Epithelial cell of proximal tubule (primary cell): ENCODE results near the gene HUWE1. TPM values are rescaled to one million over a fixed set of nuclear protein-coding genes. Genes with fewer than 3 reads are reported as not detected.
"Not testable (repeated sequence)": the region's sequence is repeated elsewhere in the genome, so short reads cannot be mapped to it uniquely, and the experiment has no call there.

Experiments used
- DNase-seq: peaks from one replicate; pipeline ENCODE4 v3.0.0-alpha.2; 2011; ENCODE audit warnings: low read depth
- H3K4me3 ChIP-seq: 2 replicates; pipeline ENCODE4 v1.5.1; 2011; ENCODE audit warnings: low read depth, mild to moderate bottlenecking, low read length
- total RNA-seq: library from RNA; depleted of rRNA; stranded (reverse); fragments of >200 nt; gene quantifications from 2 replicates; pipeline ENCODE4 v1.2.3, GENCODE V29; 2015
- TF ChIP-seq, protein P1 (sequence below): conservative IDR thresholded peaks from 2 replicates; pipeline ENCODE4 v1.5.1; 2012; ENCODE audit warnings: low read depth, mild to moderate bottlenecking, low read length

The HUWE1 gene
- total RNA-seq, 1 donor from 2014 or later: 67.2 TPM

DNA sequence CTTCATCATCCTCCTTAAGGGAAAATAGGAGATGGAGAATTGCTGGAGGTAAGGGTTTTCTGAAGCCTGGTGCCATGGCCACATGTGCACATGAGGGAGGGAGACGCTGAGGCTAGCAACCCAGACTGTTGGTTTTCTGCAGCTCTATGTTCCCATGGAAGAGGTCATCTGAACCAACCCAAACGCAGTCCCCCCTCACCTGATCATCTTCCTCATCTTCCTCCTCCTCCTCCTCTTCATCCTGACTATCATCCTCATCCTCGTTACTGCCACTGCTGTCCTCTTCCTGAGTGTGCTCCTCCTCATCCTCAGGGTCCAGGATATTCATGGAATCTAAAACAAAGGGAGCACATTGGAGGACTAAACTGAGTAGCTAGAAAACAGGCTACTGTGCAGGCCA lies 124.6 kb downstream of the HUWE1 start:
- TF ChIP-seq, protein P1, sequence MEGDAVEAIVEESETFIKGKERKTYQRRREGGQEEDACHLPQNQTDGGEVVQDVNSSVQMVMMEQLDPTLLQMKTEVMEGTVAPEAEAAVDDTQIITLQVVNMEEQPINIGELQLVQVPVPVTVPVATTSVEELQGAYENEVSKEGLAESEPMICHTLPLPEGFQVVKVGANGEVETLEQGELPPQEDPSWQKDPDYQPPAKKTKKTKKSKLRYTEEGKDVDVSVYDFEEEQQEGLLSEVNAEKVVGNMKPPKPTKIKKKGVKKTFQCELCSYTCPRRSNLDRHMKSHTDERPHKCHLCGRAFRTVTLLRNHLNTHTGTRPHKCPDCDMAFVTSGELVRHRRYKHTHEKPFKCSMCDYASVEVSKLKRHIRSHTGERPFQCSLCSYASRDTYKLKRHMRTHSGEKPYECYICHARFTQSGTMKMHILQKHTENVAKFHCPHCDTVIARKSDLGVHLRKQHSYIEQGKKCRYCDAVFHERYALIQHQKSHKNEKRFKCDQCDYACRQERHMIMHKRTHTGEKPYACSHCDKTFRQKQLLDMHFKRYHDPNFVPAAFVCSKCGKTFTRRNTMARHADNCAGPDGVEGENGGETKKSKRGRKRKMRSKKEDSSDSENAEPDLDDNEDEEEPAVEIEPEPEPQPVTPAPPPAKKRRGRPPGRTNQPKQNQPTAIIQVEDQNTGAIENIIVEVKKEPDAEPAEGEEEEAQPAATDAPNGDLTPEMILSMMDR: no peak
- no peak for DNase-seq
- H3K4me3 ChIP-seq: no peak overlapping the region

DNA sequence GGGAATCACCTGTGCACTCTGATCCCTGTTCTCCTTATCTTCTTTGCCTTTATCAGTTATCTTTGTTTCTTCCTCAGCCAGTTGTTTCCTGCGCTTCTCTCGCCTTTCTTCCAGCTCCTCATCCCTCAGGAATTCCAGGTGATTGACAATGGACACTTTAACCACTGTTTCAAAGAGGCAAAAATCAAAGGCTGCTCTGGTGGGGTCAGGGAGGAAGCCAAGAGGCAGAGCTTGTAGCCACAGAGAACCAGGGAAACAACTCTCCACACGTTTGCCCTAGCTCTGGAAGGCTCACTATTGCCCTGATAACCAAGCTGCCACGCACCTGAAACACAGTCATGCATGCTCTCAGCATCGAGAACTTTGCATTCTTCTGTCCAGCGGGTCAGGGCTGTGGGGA lies 127.9 kb downstream of the HUWE1 start:
- no peak for DNase-seq
- H3K4me3 ChIP-seq: no peak overlapping the region
- TF ChIP-seq, protein P1: no peak

DNA sequence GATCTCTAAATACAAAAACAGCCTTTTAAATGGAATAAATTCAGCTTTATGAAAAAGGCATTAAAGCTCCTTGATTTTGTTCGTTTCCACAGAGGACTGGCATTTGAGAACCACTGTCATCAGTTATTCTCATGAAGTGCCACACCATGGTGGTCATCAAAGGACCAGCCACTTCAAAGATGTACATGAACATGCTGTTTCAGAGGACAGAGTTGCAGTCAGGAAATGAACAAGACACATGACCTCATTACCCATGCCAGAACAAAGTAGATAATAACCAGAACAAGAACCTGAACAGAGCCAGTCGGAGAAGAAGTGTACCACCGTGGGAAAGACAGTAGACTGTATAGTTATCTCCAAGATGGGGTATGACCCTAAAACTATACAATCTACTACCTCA lies 129.7 kb downstream of the HUWE1 start:
- TF ChIP-seq, protein P1: no peak
- no peak for DNase-seq
- no peak overlapping the region for H3K4me3 ChIP-seq

DNA sequence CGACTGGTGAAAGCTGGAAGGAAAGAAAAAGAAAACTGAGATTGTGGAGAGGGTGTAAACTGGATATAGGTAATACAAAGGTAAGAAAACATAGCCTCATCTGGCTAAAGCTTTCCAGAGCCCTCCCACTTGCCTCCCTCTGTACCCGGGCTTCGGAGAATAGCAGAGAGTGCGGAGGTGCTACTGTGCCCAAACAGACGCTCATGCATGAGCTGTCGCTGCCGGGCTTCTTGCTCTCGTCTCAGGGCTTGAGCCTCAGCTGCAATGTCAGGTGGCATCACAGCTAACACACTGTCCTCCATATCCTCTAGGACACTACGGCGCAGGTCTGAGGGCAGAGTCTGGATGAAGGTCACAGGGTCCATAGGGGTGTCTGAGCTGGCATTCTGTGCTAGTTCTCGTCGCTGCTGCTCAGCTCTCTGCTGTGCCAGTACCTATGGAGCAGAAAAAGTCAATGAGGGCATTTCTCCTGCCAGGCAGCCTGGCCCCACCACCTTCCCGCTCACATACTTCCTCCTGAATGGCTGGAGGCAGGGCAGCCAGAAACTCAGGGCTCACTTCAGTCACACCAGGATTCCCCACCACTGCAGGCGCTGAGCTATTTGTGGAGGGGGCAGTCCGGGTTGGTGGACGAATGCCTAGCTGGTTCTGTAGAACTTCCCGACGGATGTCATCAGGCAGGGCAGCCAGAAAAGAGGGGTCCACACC lies 135.6 kb downstream of the HUWE1 start:
- H3K4me3 ChIP-seq: no peak overlapping the region
- DNase-seq: no peak
- TF ChIP-seq, protein P1: no peak

DNA sequence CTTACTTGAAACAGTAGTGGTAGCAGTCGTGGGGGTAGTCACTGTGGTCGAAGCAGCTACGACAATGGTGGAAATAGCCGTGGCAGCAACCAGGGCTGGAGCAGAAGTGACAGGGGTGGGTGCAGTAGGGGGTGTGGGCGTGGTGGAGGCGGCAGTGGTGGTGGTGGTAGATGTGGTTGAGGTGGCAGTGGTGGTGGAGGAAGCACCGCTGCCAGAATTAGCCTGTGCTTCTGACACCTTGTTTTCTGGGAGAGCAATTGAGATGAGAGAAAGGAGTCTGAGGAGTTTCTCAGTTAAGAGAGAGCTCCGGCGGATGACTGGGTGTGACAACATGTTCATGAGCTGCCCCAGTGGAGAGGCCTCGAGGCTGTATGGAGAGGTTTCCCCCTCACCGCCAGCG lies 138.9 kb downstream of the HUWE1 start:
- no peak overlapping the region for H3K4me3 ChIP-seq
- TF ChIP-seq, protein P1: no peak
- no peak for DNase-seq

DNA sequence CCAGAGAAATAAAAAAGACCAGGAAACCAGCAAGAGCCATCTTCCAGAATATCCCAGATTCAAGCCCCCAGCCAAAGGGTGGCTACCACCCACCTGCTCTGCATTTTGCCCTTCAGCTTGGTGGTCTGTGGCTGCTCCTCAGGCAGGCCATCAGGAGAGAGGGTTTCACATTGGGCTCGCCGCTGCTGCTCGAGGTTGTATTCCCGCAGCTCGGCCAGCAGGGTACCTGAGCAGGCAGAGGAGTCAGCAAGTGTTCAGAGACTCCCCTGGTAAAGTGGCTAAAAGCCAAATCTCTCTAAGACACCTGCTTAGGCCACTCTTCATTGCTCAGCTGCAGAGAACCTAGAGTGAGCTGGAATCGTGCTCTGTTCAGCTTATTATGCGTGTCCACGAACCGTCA lies 141.6 kb downstream of the HUWE1 start:
- DNase-seq: no peak
- H3K4me3 ChIP-seq: no peak overlapping the region
- TF ChIP-seq, protein P1: no peak

DNA sequence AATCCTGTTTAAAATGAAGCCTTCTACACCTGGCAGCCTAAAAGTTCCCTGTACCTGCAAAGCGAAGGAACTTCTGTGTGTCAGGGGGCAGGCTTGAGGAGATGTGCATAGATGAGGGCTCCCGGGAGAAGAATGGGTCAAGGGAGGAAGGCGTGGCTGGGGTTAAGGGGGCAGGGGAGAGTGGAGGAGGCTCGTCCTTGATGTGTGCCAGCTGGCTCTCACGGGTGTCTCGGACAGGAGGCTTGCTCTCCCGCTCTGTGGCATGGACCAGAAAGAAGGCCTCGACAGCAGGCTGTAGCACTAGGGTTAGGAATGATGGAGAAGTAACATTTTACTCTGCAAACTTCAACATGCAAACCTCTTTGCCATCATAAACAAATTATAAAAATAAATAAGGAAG lies 147.7 kb downstream of the HUWE1 start:
- TF ChIP-seq, protein P1: no peak
- H3K4me3 ChIP-seq: no peak overlapping the region
- DNase-seq: no peak

DNA sequence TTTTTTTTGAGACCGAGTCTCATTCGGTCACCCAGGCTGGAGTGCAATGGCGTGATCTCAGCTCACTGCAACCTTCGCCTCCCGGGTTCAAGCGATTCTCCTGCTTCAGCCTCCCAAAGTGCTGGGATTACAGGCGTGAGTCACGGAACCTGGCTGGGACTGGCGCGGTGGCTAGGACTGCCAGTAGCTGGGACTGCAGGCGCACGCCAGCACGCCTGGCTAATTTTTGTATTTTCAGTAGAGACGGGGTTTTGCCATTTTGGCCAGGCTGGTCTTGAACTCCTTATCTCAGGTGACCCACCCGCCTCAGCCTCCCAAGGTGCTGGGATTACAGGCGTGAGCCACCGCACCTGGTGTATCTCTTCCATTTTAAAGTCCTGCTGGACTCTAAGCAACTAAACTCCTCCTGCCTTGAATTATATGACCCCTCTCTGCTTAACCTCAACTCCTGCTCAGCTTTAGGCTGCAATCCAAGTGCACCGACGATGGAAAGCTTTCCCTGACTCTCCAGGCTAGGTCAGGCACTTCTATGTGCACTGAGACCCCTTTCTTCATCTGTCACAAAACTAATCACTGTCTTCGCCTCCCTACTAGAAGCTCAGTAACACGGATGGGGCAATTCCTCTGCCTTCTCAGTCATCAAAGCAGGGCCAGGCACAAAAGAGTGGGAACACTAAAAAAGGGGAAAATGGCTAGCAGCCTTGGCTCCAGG lies 155.1 kb downstream of the HUWE1 start:
- not testable (repeated sequence) for H3K4me3 ChIP-seq, DNase-seq
